ENCODE data around the gene BTBD19. TPM values are rescaled to one million over a fixed set of nuclear protein-coding genes. Genes with fewer than 3 reads are reported as not detected.

BTBD19 gene
- polyA plus RNA-seq, 4 donors = 1.1 to 14.7 (median 1.7) TPM

DNA sequence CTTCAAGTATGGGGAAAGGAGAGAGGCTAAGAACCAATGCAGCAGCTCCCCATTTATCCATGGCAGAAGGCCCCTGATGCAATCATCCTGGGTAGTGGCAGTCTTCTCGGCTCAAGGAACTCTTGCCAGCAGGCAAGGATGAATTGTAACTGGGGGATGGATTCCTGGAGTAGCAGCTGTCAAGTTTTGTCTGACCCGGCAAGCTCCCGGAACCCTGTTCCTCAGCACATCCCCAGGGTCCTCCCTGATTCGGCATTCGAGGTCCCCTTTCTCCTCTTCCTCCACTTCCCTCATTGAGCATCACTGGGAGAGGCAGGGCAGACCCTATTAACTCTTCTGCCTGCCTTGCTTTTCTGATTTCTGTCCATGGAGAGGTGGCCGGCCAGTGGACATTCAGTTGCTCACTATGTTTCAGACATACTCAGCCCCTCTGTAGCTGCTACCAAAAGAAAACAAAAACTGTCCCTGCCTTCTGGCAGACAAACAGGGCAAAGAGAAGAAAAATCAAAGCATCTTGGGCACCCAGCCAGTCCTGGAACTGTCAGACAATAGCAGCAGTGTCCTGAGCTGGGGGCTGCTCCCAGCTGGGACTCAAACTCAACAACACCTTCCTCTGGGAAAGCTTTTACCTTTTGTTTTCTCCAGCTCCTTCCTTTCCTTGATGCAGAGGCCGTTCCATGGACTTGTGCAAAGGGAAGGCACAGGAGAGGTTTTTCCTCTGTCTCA lies 40.3 kb downstream of the BTBD19 start:
- Histone ChIP-seq H3K36me3 (ENCODE audit: control insufficient read depth in 3 of 3, insufficient read depth in 2 of 3, low read depth in 1 of 3, low read length in 3 of 3) (peaks cover 0 to 16% (median 0%) of the 10 kb centered on the region in 3 donors), H3K27ac (ENCODE audit: low read depth in 1 of 3, low read length in 2 of 3) (no peak overlapping the region), H3K9me3 (ENCODE audit: control insufficient read depth in 2 of 2, insufficient read depth in 1 of 2, low read depth in 1 of 2, low read length in 1 of 2) (no peaks in the 10 kb centered on the region), H3K4me3 (ENCODE audit: low read depth in 1 of 3, low read length in 3 of 3) (no peak overlapping the region), H3K4me1 (ENCODE audit: control insufficient read depth in 3 of 3, insufficient read depth in 2 of 3, low read depth in 1 of 3, low read length in 2 of 3) (no peaks in the 10 kb centered on the region), H3K27me3 (ENCODE audit: control insufficient read depth in 3 of 3, insufficient read depth in 3 of 3, low read length in 3 of 3) (no peaks in the 10 kb centered on the region)
- 74 to 78% (median 74%) methylated on average over 7 of the region's 7 CpGs for WGBS, 3 donors
- DNase-seq = no peak
- FAIRE-seq = no peak

- Histone ChIP-seq H3K9me3 (ENCODE audit: control insufficient read depth in 2 of 2, insufficient read depth in 1 of 2, low read depth in 1 of 2, low read length in 1 of 2) (no peaks in the 10 kb centered on the region), H3K36me3 (ENCODE audit: control insufficient read depth in 3 of 3, insufficient read depth in 2 of 3, low read depth in 1 of 3, low read length in 3 of 3) (peaks cover 0 to 16% (median 0%) of the 10 kb centered on the region in 3 donors), H3K27me3 (ENCODE audit: control insufficient read depth in 3 of 3, insufficient read depth in 3 of 3, low read length in 3 of 3) (no peaks in the 10 kb centered on the region), H3K27ac (ENCODE audit: low read depth in 1 of 3, low read length in 2 of 3) (no peak overlapping the region), H3K4me1 (ENCODE audit: control insufficient read depth in 3 of 3, insufficient read depth in 2 of 3, low read depth in 1 of 3, low read length in 2 of 3) (no peaks in the 10 kb centered on the region), H3K4me3 (ENCODE audit: low read depth in 1 of 3, low read length in 3 of 3) (no peak overlapping the region)
- no peak for DNase-seq
- FAIRE-seq = no peak
- 70 to 87% (median 84%) methylated on average over 2 of the region's 2 CpGs for WGBS, 3 donors
Observed at GRCh38 chr1:44849575-44850132, 41.3 kb downstream of the BTBD19 start.

DNA sequence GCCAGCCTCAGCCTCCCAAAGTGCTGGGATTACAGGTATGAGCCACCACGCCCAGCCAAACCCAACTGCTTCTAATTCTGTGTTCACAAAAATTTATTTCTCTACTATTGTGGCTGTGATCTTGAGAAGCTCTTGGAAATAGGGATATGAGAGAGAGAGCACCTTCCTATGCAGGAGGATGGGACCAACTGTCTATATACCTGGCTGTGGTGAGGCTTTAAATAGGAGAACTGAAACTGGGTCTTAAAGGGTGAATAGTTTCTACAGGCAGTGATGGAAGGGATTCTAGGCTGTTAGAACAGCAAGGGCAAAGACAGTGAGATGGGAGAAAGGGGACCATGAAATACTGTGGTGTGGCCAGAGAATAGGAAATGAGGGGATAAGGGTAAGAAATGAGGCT lies 43.0 kb downstream of the BTBD19 start:
- 96 to 100% (median 100%) methylated on average over 1 of the region's 1 CpG for WGBS, 3 donors

GRCh38 chr1:44853201-44853600 lies 44.9 kb downstream of the BTBD19 start:
- Histone ChIP-seq H3K27me3 (ENCODE audit: control insufficient read depth in 3 of 3, insufficient read depth in 3 of 3, low read length in 3 of 3) (no peaks in the 10 kb centered on the region), H3K4me1 (ENCODE audit: control insufficient read depth in 3 of 3, insufficient read depth in 2 of 3, low read depth in 1 of 3, low read length in 2 of 3) (no peaks in the 10 kb centered on the region), H3K27ac (ENCODE audit: low read depth in 1 of 3, low read length in 2 of 3) (no peak overlapping the region), H3K4me3 (ENCODE audit: low read depth in 1 of 3, low read length in 3 of 3) (no peak overlapping the region), H3K36me3 (ENCODE audit: control insufficient read depth in 3 of 3, insufficient read depth in 2 of 3, low read depth in 1 of 3, low read length in 3 of 3) (peaks cover 0 to 24% (median 0%) of the 10 kb centered on the region in 3 donors), H3K9me3 (ENCODE audit: control insufficient read depth in 2 of 2, insufficient read depth in 1 of 2, low read depth in 1 of 2, low read length in 1 of 2) (no peaks in the 10 kb centered on the region)
- 98% methylated on average over 6 of the region's 6 CpGs for WGBS, 3 donors
- DNase-seq (no peak), FAIRE-seq (no peak)

More for the DNA sequence above, 43.0 kb downstream of the BTBD19 start:
- H3K27ac ChIP-seq (ENCODE audit: low read depth in 1 of 3, low read length in 2 of 3) = no peak overlapping the region
- H3K9me3 ChIP-seq (ENCODE audit: control insufficient read depth in 2 of 2, insufficient read depth in 1 of 2, low read depth in 1 of 2, low read length in 1 of 2) = no peaks in the 10 kb centered on the region
- H3K4me3 ChIP-seq (ENCODE audit: low read depth in 1 of 3, low read length in 3 of 3) = no peak overlapping the region
- H3K36me3 ChIP-seq (ENCODE audit: control insufficient read depth in 3 of 3, insufficient read depth in 2 of 3, low read depth in 1 of 3, low read length in 3 of 3) = peaks cover 0 to 22% (median 0%) of the 10 kb centered on the region in 3 donors
- DNase-seq (no peak), FAIRE-seq (no peak)
- no peaks in the 10 kb centered on the region for H3K27me3 ChIP-seq (ENCODE audit: control insufficient read depth in 3 of 3, insufficient read depth in 3 of 3, low read length in 3 of 3)
- no peaks in the 10 kb centered on the region for H3K4me1 ChIP-seq (ENCODE audit: control insufficient read depth in 3 of 3, insufficient read depth in 2 of 3, low read depth in 1 of 3, low read length in 2 of 3)

DNA sequence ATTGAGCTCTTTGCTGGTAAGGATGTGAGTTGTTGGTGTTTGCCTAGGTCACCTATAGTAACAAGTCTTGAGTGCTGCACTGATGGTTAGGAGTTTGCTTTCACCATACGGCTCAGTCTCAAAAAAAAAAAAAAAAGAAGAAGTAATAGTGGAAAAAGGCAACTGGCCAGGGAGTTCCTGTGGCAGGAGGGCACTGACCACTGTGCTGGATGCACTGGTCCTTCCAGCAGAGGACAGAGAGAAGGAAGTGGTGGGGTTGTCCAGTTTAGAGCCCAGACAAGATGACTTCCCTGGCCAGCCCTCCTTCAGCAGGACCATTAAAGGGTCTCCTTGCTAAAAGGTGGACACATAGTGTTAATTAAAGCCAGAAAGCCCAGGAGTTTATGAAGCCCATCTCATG lies 46.6 kb downstream of the BTBD19 start:
- Histone ChIP-seq H3K9me3 (ENCODE audit: control insufficient read depth in 2 of 2, insufficient read depth in 1 of 2, low read depth in 1 of 2, low read length in 1 of 2) (no peaks in the 10 kb centered on the region), H3K4me3 (ENCODE audit: low read depth in 1 of 3, low read length in 3 of 3) (no peak overlapping the region), H3K4me1 (ENCODE audit: control insufficient read depth in 3 of 3, insufficient read depth in 2 of 3, low read depth in 1 of 3, low read length in 2 of 3) (no peaks in the 10 kb centered on the region), H3K27ac (ENCODE audit: low read depth in 1 of 3, low read length in 2 of 3) (no peak overlapping the region), H3K27me3 (ENCODE audit: control insufficient read depth in 3 of 3, insufficient read depth in 3 of 3, low read length in 3 of 3) (no peaks in the 10 kb centered on the region), H3K36me3 (ENCODE audit: control insufficient read depth in 3 of 3, insufficient read depth in 2 of 3, low read depth in 1 of 3, low read length in 3 of 3) (peaks cover 0 to 23% (median 0%) of the 10 kb centered on the region in 3 donors)
- FAIRE-seq = no peak
- 84 to 94% (median 85%) methylated on average over 1 of the region's 1 CpG for WGBS, 3 donors
- no peak for DNase-seq

DNA sequence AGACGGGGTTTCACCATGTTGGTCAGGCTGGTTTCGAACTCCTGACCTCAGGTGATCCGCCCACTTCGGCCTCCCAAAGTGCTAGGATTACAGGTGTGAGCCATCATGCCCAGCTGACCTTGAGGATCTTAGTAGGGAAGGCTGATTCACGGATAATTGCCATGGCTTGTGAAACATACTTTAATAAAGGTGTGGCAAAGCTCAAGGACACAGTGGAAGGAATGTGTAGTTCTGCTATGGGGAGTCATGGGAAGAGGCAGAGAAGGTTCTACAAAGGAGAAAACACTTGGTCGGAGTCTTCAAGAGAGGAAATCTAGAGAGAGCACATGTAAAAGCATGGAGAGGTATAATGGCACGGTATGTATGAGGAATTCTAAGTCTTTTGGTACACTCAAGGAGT lies 47.4 kb downstream of the BTBD19 start:
- H3K4me1 ChIP-seq (ENCODE audit: control insufficient read depth in 3 of 3, insufficient read depth in 2 of 3, low read depth in 1 of 3, low read length in 2 of 3) = no peaks in the 10 kb centered on the region
- no peak overlapping the region for H3K4me3 ChIP-seq (ENCODE audit: low read depth in 1 of 3, low read length in 3 of 3)
- peak in 1 of 2 donors; percentile 70 for DNase-seq
- no peaks in the 10 kb centered on the region for H3K9me3 ChIP-seq (ENCODE audit: control insufficient read depth in 2 of 2, insufficient read depth in 1 of 2, low read depth in 1 of 2, low read length in 1 of 2)
- H3K27me3 ChIP-seq (ENCODE audit: control insufficient read depth in 3 of 3, insufficient read depth in 3 of 3, low read length in 3 of 3) = no peaks in the 10 kb centered on the region
- H3K27ac ChIP-seq (ENCODE audit: low read depth in 1 of 3, low read length in 2 of 3) = no peak overlapping the region
- 76 to 81% (median 78%) methylated on average over 7 of the region's 7 CpGs for WGBS, 3 donors
- FAIRE-seq = no peak
- H3K36me3 ChIP-seq (ENCODE audit: control insufficient read depth in 3 of 3, insufficient read depth in 2 of 3, low read depth in 1 of 3, low read length in 3 of 3) = peaks cover 0 to 16% (median 0%) of the 10 kb centered on the region in 3 donors

- FAIRE-seq = no peak
- no peak for DNase-seq
- Histone ChIP-seq H3K27ac (ENCODE audit: low read depth in 1 of 3, low read length in 2 of 3) (no peak overlapping the region), H3K36me3 (ENCODE audit: control insufficient read depth in 3 of 3, insufficient read depth in 2 of 3, low read depth in 1 of 3, low read length in 3 of 3) (peaks cover 0 to 14% (median 0%) of the 10 kb centered on the region in 3 donors), H3K4me1 (ENCODE audit: control insufficient read depth in 3 of 3, insufficient read depth in 2 of 3, low read depth in 1 of 3, low read length in 2 of 3) (no peaks in the 10 kb centered on the region), H3K4me3 (ENCODE audit: low read depth in 1 of 3, low read length in 3 of 3) (no peak overlapping the region), H3K9me3 (ENCODE audit: control insufficient read depth in 2 of 2, insufficient read depth in 1 of 2, low read depth in 1 of 2, low read length in 1 of 2) (no peaks in the 10 kb centered on the region), H3K27me3 (ENCODE audit: control insufficient read depth in 3 of 3, insufficient read depth in 3 of 3, low read length in 3 of 3) (no peaks in the 10 kb centered on the region)
- WGBS, 3 donors = 95 to 98% (median 98%) methylated on average over 7 of the region's 7 CpGs
Observed at GRCh38 chr1:44857446-44857845, 49.1 kb downstream of the BTBD19 start.

GRCh38 chr1:44860331-44860730 lies 52.0 kb downstream of the BTBD19 start:
- 75 to 93% (median 80%) methylated on average over 1 of the region's 1 CpG for WGBS, 3 donors

More at GRCh38 chr1:44860331-44860730, 52.0 kb downstream of the BTBD19 start:
- no peaks in the 10 kb centered on the region for H3K9me3 ChIP-seq (ENCODE audit: control insufficient read depth in 2 of 2, insufficient read depth in 1 of 2, low read depth in 1 of 2, low read length in 1 of 2)
- peaks cover 0 to 13% (median 0%) of the 10 kb centered on the region in 3 donors for H3K36me3 ChIP-seq (ENCODE audit: control insufficient read depth in 3 of 3, insufficient read depth in 2 of 3, low read depth in 1 of 3, low read length in 3 of 3)
- no peaks in the 10 kb centered on the region for H3K27me3 ChIP-seq (ENCODE audit: control insufficient read depth in 3 of 3, insufficient read depth in 3 of 3, low read length in 3 of 3)
- DNase-seq = no peak
- no peak overlapping the region for H3K4me3 ChIP-seq (ENCODE audit: low read depth in 1 of 3, low read length in 3 of 3)
- FAIRE-seq = no peak
- H3K27ac ChIP-seq (ENCODE audit: low read depth in 1 of 3, low read length in 2 of 3) = no peak overlapping the region
- no peaks in the 10 kb centered on the region for H3K4me1 ChIP-seq (ENCODE audit: control insufficient read depth in 3 of 3, insufficient read depth in 2 of 3, low read depth in 1 of 3, low read length in 2 of 3)
